Naive B cell (primary cell): ENCODE measurements around the gene DMGDH. TPM values are rescaled to one million over a fixed set of nuclear protein-coding genes. Genes with fewer than 3 reads are reported as not detected.
"Not testable (repeated sequence)": the region's sequence is repeated elsewhere in the genome, so short reads cannot be mapped to it uniquely, and the experiment has no call there.

ENCODE experiments used
- ATAC-seq, 2 donors: fragments of 150-1000 bp; cut with Tn5 transposase; 2 replicates each; pipeline ENCODE4 v1.10.0; 2021; ENCODE audit warnings: low read depth in 2 of 2, mild to moderate bottlenecking in 2 of 2, moderate library complexity in 2 of 2
- DNase-seq: peaks from one replicate; pipeline ENCODE4 v3.0.0; 2022
- H3K27ac Mint-ChIP-seq, 6 donors: one replicate each; pipeline ENCODE4 v1.8.0; 2020 to 2022; ENCODE audit warnings: mild to moderate bottlenecking in 6 of 6, mixed read lengths in 6 of 6, moderate library complexity in 5 of 6, inconsistent platforms in 2 of 6
- H3K27me3 Mint-ChIP-seq, 3 donors: one replicate each; pipeline ENCODE4 v1.8.0; 2021 to 2022; ENCODE audit warnings: mixed read lengths in 3 of 3, mild to moderate bottlenecking in 1 of 3
- H3K36me3 Mint-ChIP-seq, 2 donors: one replicate each; pipeline ENCODE4 v1.8.0; 2020 to 2022; ENCODE audit warnings: mixed read lengths in 2 of 2, inconsistent platforms in 1 of 2, mild to moderate bottlenecking in 1 of 2
- H3K4me1 Mint-ChIP-seq, 3 donors: one replicate each; pipeline ENCODE4 v1.8.0; 2020 to 2022; ENCODE audit warnings: mixed read lengths in 3 of 3, inconsistent platforms in 1 of 3, mild to moderate bottlenecking in 1 of 3, moderate library complexity in 1 of 3
- H3K4me3 Mint-ChIP-seq, 8 donors: one replicate each; pipeline ENCODE4 v1.8.0; 2020 to 2022; ENCODE audit warnings: mild to moderate bottlenecking in 8 of 8, mixed read lengths in 8 of 8, moderate library complexity in 8 of 8, inconsistent platforms in 2 of 8
- H3K9me3 Mint-ChIP-seq, 7 donors: one replicate each; pipeline ENCODE4 v1.8.0; 2020 to 2022; ENCODE audit warnings: mixed read lengths in 7 of 7, mild to moderate bottlenecking in 5 of 7, inconsistent platforms in 2 of 7, moderate library complexity in 1 of 7
- polyA plus RNA-seq, 6 donors: library from polyadenylated mRNA; unstranded; fragments of 300-500 nt; fragmentation: Illumina TruSeq; gene quantifications; one replicate each; pipeline ENCODE4 v1.2.3, GENCODE V29; 2021; ENCODE audit warnings: low read depth in 6 of 6

Gene DMGDH
- polyA plus RNA-seq, 6 donors from 2014 or later: 0.20 to 2.4 TPM; not detected in 4

DNA sequence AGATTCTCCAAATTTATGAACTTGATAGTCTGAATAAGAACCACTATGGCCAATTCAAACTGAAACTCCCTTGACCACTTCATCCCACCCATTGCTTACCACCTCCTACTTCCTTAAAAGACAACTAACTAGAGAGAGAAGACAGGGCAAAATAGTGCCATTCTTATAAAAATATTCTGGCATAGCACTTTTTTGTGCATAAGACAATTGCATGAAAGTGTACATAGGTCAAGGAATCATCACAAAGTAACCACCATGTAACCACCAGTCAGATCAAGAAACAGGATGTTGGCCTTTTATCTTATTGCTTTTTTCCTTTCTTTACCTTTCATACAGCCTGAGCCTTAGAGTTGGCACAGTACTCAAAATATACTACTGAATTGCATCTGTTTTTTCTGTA is 76.3 kb downstream of the DMGDH start:
- H3K4me1 Mint-ChIP-seq: no peaks in the 10 kb centered on the region
- ATAC-seq: no peak
- H3K27ac Mint-ChIP-seq: no peak overlapping the region
- H3K27me3 Mint-ChIP-seq: peaks cover 0 to 9% (median 8%) of the 10 kb centered on the region in 3 donors
- peaks cover 0 to 6% of the 10 kb centered on the region in 2 donors for H3K36me3 Mint-ChIP-seq
- no peak overlapping the region for H3K4me3 Mint-ChIP-seq
- H3K9me3 Mint-ChIP-seq: peaks cover 0 to 8% (median 0%) of the 10 kb centered on the region in 7 donors
- DNase-seq: no peak

DNA sequence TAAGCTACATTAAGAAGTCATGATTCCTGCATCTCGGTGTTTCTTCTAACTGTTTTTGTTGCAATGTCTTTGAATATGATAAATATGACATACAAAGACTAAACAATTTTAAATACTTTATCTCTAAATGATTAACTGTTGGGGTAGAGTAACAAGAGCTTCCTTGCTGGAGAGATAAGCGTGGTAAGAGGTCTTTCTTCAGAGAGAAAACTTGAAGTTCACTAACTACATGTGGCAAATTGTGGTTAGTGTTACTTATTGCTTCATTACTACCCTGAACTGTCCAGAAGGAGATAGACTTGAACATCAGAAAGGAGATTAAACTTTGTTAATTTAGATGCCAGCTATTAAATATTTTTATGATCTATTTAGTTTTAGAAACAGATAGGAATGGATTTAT is 77.3 kb downstream of the DMGDH start:
- Mint-ChIP-seq H3K27ac (no peak overlapping the region), H3K9me3 (peaks cover 0 to 8% (median 0%) of the 10 kb centered on the region in 7 donors), H3K36me3 (peaks cover 0 to 6% of the 10 kb centered on the region in 2 donors), H3K4me3 (no peak overlapping the region), H3K4me1 (no peaks in the 10 kb centered on the region), H3K27me3 (peaks cover 0 to 6% (median 5%) of the 10 kb centered on the region in 3 donors)
- no peak for DNase-seq
- ATAC-seq: no peak

DNA sequence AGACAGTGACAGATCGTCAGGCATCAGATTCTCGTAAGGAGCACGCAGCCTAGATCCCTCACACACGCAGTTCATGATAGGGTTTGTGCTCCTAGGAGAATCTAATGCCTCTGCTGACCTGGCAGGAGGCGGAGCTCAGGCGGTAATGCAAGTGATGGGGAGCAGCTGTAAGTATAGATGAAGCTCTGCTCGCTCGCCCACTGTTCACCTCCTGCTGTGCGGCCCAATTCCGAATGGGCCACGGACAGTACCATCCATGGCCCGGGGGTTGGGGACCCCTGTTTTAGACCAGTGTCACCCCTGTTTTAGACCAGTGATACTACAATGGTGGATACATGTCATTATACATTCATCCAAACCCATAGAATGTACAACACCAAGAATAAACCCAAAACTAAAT is 80.4 kb downstream of the DMGDH start:
- DNase-seq (no peak), ATAC-seq (no peak)
- H3K9me3 Mint-ChIP-seq: no peaks in the 10 kb centered on the region
- no peaks in the 10 kb centered on the region for H3K27me3 Mint-ChIP-seq
- H3K4me1 Mint-ChIP-seq: peaks cover 5 to 12% (median 7%) of the 10 kb centered on the region in 3 donors
- no peak overlapping the region for H3K27ac Mint-ChIP-seq
- H3K4me3 Mint-ChIP-seq: peak overlapping the region in 1 of 8 donors; percentile 29
- no peaks in the 10 kb centered on the region for H3K36me3 Mint-ChIP-seq

DNA sequence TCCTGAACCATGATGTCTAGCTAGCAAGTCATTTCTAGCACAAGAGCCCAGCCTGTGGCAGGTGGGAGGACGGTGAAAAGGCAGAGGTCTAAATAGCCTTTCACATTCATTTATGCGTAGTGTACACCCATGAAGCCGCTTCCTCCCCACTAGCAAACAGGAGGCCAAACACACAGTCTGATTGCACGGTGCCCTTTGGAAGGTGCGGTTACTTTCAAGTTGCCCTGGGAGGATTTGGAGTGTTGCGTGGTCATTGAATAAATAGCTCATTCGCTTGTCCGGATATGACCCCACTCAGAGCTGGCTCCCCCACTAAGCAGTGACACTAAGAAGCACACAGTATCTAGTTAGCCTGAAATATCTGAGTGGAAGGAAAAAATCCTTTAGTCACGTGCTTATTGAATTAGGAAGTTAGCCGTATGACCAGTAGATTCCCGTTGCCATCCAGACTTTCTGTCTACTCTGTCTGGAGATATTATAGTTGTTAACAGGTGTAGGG is 83.7 kb downstream of the DMGDH start:
- Mint-ChIP-seq H3K4me1 (peaks cover 17 to 23% (median 21%) of the 10 kb centered on the region in 3 donors), H3K27ac (peak overlapping the region; percentile 76 to 97 (median 90))
- peak; percentile 31 to 39 for ATAC-seq

DNA sequence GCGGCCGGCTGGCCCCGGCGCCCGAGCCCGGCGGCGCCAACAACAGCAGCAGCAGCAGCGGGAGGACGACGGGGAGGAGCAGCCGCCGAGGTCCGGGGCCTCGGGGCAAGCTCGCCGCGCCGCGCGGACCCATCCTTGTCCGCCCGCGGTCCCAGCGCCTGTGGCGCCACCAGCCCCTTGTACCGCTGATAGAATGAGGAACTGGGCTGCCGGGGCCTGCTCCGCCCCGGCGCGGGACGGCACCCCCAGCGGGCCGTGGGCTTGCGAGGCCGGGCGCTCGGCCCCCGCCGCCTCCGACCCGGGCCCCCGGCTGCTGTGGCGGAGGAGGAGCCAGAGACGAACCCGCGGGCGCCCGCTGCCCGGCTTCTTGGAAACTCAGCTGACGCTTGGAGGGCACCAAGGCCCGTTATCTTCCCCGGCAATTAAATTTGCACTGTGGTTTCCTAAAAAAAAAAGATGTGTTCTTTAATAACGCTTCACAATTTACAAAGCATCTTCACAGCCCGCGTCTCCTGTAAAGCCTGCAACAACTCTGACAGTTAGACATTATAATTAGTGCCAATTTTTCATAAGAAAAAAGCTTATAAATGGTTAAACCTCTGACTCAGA is 84.3 kb downstream of the DMGDH start, which contains the start of gene ARSB:
TSS of gene ARSB (minus strand) at position 195 of the 609 bp plus-strand sequence. CDS start at position 133, 62 bp downstream.
- peak; percentile 77 for DNase-seq
- Mint-ChIP-seq H3K36me3 (no peaks in the 10 kb centered on the region), H3K4me3 (peak within 1 kb of the TSS; percentile 87 to 97 (median 93)), H3K27ac (peak within 1 kb of the TSS; percentile 88 to 97 (median 93)), H3K27me3 (no peaks in the 10 kb centered on the region), H3K4me1 (peaks cover 17 to 24% (median 23%) of the 10 kb centered on the region in 3 donors), H3K9me3 (no peaks in the 10 kb centered on the region)
- peak; percentile 73 to 77 for ATAC-seq

More for the DNA sequence above, 83.7 kb downstream of the DMGDH start:
- no peaks in the 10 kb centered on the region for H3K27me3 Mint-ChIP-seq
- no peaks in the 10 kb centered on the region for H3K36me3 Mint-ChIP-seq
- H3K9me3 Mint-ChIP-seq: no peaks in the 10 kb centered on the region
- peak; percentile 55 for DNase-seq
- peak overlapping the region; percentile 85 to 95 (median 89) for H3K4me3 Mint-ChIP-seq

DNA sequence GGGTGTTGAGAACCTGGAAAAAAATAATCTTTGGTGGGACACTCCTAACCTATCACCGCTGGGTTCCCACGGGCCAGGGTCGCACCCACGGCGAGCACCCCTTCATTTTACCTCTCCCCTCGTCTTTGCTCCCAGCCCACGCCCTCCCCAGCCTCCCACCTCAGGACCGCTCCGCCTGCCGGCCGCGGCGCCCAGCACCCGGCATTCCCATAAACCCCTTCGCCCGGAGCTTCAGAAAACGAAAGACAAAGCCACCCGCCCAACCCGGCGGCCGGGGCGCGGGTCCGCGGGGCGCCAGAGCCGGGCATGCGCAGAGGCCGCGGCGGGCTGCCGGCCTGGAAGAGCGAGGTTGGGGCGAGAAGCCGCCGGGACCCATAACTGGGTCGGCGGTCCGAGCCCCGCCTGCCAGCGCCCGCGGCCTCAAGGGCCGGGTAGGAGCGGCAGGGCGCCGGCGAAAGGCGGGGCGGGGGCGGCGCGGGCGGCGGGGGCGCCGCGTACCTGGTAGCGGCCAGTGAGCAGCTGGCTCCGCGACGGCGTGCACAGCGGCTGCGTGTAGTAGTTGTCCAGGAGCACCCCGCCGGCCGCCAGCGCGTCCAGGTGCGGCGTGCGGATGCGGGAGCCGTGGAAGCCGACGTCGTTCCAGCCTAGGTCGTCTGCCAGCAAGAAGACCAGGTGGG is 84.9 kb downstream of the DMGDH start:
- no peaks in the 10 kb centered on the region for H3K9me3 Mint-ChIP-seq
- peaks cover 22 to 30% (median 28%) of the 10 kb centered on the region in 3 donors for H3K4me1 Mint-ChIP-seq
- no peaks in the 10 kb centered on the region for H3K36me3 Mint-ChIP-seq
- H3K4me3 Mint-ChIP-seq: peak overlapping the region; percentile 87 to 97 (median 93)
- peak overlapping the region; percentile 87 to 95 (median 90) for H3K27ac Mint-ChIP-seq
- DNase-seq (peak; percentile 82), ATAC-seq (peak; percentile 63 to 66)
- H3K27me3 Mint-ChIP-seq: no peaks in the 10 kb centered on the region

DNA sequence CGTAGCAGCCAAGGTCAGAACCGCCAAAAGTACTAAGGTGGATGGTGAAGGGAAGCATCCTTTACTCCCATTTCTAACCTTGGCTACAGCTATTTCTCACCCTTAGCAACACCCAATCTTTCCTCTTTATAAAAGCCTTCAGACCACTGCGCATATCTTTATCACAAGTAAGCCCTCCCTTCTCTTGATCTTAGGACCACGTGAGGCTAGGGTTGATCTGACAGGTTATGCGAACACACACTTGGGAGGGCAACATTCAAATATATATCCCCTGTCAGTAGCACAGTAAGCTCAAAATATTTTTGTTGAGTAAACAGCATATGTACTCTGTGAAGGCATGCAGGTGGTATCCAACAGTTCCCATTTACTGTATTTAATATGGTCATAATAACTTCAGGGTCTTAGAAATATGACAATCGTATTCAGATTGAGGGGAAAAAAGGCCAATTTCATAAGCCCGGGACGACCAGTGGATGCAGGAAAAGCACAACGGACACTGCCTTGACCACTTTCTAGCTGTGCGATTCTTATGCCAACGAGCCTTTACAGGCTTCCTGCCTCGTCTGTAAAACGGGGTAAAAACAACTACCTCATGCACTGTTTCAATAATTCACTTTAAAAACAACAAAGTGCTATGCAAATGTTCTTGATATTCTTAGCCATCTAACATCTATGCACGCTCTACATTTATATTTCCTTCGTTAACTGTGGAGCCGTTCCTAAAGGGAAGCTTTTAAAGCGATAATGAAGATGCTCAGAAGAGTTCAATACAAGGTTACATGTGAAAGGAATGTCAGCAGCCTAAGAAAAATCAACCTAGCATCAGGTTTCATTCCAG is 85.7 kb downstream of the DMGDH start:
- H3K27ac Mint-ChIP-seq: peak overlapping the region; percentile 87 to 95 (median 90)
- H3K4me3 Mint-ChIP-seq: peak overlapping the region; percentile 87 to 97 (median 93)
- no peaks in the 10 kb centered on the region for H3K27me3 Mint-ChIP-seq
- no peak for ATAC-seq
- no peaks in the 10 kb centered on the region for H3K9me3 Mint-ChIP-seq
- H3K4me1 Mint-ChIP-seq: peaks cover 23 to 35% (median 31%) of the 10 kb centered on the region in 3 donors
- no peaks in the 10 kb centered on the region for H3K36me3 Mint-ChIP-seq
- no peak for DNase-seq

DNA sequence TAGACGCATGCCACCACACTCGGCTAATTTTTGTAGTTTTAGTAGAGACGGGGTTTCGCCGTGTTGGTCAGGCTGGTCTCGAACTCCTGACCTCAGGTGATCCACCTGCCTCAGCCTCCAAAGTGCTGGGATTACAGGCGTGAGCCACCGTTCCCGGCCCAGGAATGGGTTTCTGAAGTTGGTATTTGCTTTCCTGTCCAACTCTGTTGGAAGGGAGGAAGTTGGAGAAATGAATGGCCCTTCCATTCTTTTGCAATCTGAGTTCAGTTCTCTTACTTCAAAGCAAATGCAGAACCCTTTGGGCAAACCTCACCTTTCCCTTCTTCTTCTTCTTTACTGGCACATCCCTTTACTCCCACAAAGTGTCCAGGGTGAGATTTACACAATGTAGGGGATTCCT is 86.3 kb downstream of the DMGDH start:
- not testable (repeated sequence) for H3K27me3 Mint-ChIP-seq, DNase-seq, H3K9me3 Mint-ChIP-seq, H3K36me3 Mint-ChIP-seq, ATAC-seq
- Mint-ChIP-seq H3K27ac (peak overlapping the region in 4 of 6 donors; percentile 3 to 89 (median 88)), H3K4me3 (peak overlapping the region in 6 of 8 donors; percentile 35 to 97 (median 93)), H3K4me1 (peaks cover 23 to 35% (median 31%) of the 10 kb centered on the region in 3 donors)

DNA sequence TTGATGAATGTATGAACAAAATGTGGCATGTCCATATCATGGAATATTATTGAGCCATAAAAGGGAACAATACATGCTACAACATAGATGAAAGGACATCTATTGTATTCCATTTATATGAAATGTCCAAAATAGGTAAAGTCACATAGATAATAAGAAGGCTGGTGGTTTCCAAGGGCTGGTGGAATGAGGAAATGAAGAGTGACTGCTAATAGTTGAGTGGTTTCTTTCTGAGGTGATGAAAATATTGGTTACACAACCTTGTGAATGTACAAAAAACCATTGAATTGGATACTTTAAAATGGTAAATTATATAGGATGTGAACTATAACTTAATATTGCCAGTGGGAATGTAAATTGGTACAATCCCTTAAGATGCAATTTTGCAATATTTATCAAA is 89.6 kb downstream of the DMGDH start:
- peaks cover 30 to 45% (median 44%) of the 10 kb centered on the region in 3 donors for H3K4me1 Mint-ChIP-seq
- ATAC-seq (no peak), DNase-seq (no peak)

DNA sequence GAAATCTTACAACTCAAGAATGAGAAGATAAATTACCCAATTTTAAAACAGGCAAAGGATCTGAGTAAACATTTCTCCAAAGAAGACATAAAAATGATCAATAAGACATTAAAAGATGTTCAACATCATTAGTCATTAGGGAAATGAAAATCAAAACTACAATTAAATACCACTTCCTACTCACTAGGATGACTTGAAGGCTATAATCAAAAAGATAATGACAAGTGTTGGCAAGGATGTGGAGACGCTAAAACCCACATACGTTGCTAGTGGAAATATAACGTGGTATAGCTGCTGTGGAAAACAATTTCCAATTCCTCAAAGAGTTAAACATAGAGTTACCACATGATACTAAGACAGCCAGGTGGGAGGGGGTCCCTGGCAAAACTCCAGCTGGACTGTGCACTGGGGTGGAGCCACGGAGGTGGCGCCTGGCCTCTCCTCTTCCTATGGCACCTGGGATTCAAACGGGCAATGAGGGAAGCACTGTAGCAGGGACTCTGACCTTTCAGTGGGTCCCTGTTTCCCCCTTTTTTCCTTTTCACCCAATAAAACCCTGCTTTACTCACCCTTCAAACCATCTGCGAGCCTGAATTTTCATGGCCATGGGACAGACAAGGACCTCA is 90.2 kb downstream of the DMGDH start:
- Mint-ChIP-seq H3K4me1 (peaks cover 30 to 50% (median 44%) of the 10 kb centered on the region in 3 donors), H3K4me3 (no peak overlapping the region), H3K27me3 (no peaks in the 10 kb centered on the region), H3K27ac (peak overlapping the region in 1 of 6 donors; percentile 14), H3K36me3 (peaks cover 5 to 7% of the 10 kb centered on the region in 2 donors), H3K9me3 (peaks cover 0 to 5% (median 0%) of the 10 kb centered on the region in 7 donors)
- DNase-seq: no peak
- ATAC-seq: no peak

More for the DNA sequence above, 89.6 kb downstream of the DMGDH start:
- H3K36me3 Mint-ChIP-seq: peaks cover 5 to 7% of the 10 kb centered on the region in 2 donors
- no peaks in the 10 kb centered on the region for H3K27me3 Mint-ChIP-seq
- peak overlapping the region in 3 of 6 donors; percentile 14 to 39 (median 15) for H3K27ac Mint-ChIP-seq
- peak overlapping the region in 1 of 8 donors; percentile 15 for H3K4me3 Mint-ChIP-seq
- peaks cover 0 to 5% (median 0%) of the 10 kb centered on the region in 7 donors for H3K9me3 Mint-ChIP-seq

DNA sequence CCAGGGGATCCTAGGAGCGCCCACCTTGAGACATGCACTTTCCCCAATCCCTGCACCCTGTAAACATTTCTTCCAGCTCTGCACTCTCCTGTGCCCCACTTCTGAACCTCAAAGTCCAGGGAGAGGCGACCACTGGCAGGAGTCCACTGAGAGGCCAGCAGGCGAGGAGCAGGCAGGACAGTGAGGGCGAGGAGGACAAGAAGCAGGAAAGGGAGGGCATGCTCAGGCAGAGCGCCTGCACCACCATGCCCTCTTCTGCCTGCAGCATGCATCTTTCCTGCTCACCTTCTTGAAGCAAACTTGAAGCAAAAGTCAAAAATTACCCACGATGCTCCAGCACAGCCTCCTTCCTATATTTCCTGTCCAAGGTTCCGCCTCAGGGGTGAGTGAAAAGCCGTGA is 94.4 kb downstream of the DMGDH start:
- Mint-ChIP-seq H3K4me3 (no peak overlapping the region), H3K36me3 (peaks cover 5 to 7% of the 10 kb centered on the region in 2 donors), H3K4me1 (peaks cover 30 to 55% (median 45%) of the 10 kb centered on the region in 3 donors), H3K27me3 (no peaks in the 10 kb centered on the region), H3K9me3 (peaks cover 0 to 5% (median 0%) of the 10 kb centered on the region in 7 donors), H3K27ac (no peak overlapping the region)
- DNase-seq (no peak), ATAC-seq (no peak)

DNA sequence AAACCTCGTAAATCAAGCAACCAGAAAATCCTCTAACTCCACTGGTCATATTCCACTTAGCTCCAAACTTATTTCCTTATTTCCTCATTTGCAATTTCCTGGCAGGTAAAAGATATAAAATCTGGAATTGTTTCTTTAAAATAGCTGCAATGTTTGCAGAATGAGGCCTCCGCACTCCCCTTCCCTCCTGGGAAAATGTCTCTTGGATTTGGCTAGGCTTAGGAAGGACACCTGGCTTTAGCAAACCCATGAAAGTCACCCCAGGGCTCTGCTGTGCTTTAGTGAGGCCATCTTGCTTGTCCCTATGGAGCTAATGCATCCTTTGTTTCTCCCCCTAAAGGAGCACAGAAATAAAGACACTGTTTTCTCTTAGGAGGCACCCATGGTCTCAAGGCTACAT is 94.9 kb downstream of the DMGDH start:
- no peaks in the 10 kb centered on the region for H3K27me3 Mint-ChIP-seq
- H3K9me3 Mint-ChIP-seq: peaks cover 0 to 5% (median 0%) of the 10 kb centered on the region in 7 donors
- peaks cover 26 to 50% (median 41%) of the 10 kb centered on the region in 3 donors for H3K4me1 Mint-ChIP-seq
- H3K27ac Mint-ChIP-seq: no peak overlapping the region
- peaks cover 5 to 7% of the 10 kb centered on the region in 2 donors for H3K36me3 Mint-ChIP-seq
- no peak for DNase-seq
- no peak for ATAC-seq
- no peak overlapping the region for H3K4me3 Mint-ChIP-seq
